KBM-7 (cell line): ENCODE results near the gene NLK.
"Not testable (repeated sequence)": the region's sequence is repeated elsewhere in the genome, so short reads cannot be mapped to it uniquely, and the experiment has no call there.

Source experiments
- DNase-seq: peaks from one replicate; pipeline ENCODE4 v3.0.0-alpha.2; 2015
- in situ Hi-C: fragments of 300-500 bp; cut with MboI; formaldehyde crosslinking; loops from 2 replicates; pipeline ENCODE4 v1.14.3; 2020; ENCODE audit warnings: low sequenced_read_pairs, low pct_unique_long_range_greater_than_20kb, mixed read lengths

NLK gene

DNA sequence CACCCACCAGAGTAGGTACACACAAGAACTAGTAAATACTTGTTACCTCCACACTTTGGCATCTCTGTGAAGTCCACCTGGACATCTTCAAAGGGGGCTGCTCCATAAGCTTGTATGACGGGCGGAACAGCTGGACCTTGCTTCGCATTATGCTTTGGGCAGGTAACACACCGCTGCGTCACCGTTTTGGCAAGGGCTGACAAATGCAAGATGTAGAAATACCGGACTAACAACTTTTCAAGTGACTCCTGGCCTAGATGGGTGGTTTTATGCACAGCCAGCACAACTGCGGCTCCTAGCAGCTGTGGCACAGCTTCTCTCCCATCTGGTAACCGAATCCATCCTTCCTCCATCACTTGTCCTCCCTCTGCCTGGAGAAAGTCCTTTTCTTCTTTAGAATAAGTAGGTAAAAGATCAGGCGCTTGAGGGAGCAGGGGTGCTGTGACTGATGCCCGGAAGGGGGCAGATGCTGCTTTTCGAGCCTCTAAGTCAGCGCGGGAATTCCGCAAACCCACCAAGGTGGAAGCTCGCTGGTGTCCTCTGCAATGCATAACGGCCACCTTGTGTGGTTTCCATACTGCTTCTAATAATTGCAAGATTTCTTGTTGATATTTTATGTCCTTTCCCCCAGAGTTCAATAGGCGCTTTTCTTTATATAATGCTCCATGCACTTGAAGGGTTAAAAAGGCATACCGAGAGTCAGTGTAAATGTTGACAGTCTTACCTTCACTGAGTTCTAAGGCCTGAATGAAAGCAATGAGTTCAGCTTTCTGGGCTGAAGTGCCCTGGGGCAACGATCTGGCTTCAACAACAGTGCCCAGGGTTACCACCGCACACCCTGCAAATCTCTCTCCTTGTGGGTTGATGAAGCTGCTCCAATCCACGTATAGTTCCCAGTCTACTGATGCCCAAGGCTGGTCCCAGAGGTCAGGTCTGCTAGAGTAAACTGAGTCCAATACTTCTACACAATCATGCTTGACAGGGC is 191.7 kb downstream of the NLK start:
- DNase-seq, result not testable (repeated sequence)
- in situ Hi-C loops, result loop anchor here (25.0 kb wide), 1 partner anchor 447 kb away; no protein-coding TSS in a partner anchor

DNA sequence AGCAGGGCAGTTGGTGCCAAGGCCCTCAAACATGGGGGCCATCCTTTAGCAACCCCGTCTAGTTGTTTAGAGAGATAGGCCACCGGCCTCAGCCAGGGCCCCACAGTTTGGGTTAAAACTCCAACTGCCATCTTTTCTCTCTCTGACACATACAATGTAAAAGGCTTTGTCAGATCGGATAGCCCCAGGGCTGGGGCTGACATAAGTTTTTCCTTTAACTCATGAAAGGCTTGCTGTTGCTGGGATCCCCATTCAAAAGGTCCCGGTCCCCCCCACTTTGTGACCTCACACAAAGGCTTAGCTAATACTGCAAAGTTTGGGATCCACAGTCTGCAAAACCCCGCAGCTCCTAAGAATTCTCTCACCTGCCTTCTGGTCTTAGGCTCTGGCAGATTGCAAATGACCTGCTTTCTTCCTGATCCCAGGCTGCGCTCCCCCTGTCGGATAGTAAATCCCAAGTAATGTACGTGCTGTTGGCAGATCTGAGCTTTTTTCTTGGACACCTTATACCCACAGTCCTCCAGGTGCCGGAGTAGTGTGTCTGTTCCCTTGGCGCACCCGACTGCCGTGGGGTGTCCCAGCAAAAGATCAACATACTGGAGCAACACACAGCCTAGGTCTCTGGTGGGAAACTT is 192.7 kb downstream of the NLK start:
- DNase-seq, result not testable (repeated sequence)
- in situ Hi-C loops, result loop anchor here (25.0 kb wide), 1 partner anchor 448 kb away; no protein-coding TSS in a partner anchor

DNA sequence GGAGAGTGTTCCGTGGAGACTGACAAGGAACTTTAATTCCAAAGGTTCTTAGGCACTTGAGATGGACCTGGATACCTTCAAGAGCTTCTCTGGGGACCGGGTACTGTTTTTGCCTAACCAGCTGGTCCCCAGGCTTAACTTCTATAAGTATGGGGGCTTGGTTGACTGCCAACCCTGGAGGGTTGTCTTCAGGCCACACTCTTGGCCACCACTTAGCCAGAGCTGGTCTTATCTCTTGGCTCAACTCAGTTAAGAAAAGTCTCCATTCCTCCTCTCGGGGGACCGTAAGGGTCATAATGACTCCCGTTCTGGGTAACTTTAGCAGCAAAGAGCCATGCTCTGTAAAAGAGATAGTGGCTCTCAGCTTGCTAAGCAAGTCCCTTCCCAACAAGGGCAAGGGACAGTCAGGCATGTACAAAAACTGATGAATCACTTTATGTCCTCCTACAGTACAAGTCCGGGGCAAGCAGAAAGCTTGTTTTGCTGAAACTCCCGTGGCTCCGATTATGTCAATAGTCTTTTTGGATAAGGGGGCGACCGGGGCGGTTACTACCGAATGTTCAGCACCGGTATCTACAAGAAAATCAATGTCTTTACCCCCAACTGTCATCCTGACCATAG is 193.7 kb downstream of the NLK start:
- in situ Hi-C loops, result loop anchor here (25.0 kb wide), 1 partner anchor 449 kb away; no protein-coding TSS in a partner anchor
- DNase-seq, result not testable (repeated sequence)

DNA sequence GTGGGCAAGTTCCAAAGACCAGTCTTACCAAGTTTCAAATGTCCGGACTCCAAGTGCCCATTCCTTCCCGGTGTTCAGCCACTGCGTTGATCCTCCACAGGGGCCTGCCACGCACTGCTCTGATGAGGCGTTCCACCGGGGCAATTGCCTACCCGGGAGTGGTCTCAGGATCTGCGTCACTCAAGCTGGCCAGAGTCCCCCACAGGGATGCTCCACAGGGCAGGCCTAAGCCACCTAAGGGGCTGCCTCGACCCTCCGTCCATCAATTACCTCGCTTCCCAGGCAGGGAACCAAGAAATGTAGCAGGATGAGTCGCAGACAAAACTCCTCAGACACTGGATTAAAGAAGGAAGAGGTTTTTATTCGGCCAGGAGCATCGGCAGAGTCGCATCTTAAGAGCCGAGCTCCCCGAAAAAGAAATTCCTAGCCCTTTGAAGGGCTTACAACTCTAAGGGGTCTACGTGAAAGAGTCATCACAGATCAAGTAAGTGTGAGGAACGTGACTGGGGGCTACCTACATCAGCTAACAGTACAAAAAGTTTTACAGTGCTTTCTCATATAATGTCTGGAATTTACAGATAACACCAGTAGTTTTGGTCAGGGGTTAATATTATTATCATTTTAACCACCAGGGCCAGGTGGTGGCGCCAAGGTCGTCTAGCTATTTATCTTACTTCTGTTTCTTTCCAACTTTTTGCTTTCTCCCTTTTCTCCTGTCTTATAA is 196.2 kb downstream of the NLK start:
- not testable (repeated sequence) for DNase-seq
- in situ Hi-C loops, result loop anchor here (25.0 kb wide), 1 partner anchor 451 kb away; no protein-coding TSS in a partner anchor

DNA sequence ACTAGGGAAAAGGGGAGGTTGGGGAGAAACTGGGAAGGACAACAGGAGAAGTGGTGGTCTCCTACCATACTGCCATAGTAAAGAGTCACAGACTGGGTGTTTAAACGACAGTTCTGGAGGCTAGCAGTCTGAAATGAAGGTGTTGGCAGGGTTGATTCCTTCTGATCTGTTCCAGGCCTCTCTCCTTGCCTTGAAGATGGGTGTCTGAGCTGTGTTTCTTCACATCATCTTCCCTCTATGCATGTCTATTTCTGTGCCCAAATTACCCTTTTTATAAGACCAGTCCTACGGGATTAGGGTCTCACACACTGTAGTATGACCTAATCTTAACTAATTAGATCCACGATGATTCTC is 196.8 kb downstream of the NLK start:
- DNase-seq, result no peak
- in situ Hi-C loops, result loop anchor here (25.0 kb wide), 1 partner anchor 452 kb away; no protein-coding TSS in a partner anchor

DNA sequence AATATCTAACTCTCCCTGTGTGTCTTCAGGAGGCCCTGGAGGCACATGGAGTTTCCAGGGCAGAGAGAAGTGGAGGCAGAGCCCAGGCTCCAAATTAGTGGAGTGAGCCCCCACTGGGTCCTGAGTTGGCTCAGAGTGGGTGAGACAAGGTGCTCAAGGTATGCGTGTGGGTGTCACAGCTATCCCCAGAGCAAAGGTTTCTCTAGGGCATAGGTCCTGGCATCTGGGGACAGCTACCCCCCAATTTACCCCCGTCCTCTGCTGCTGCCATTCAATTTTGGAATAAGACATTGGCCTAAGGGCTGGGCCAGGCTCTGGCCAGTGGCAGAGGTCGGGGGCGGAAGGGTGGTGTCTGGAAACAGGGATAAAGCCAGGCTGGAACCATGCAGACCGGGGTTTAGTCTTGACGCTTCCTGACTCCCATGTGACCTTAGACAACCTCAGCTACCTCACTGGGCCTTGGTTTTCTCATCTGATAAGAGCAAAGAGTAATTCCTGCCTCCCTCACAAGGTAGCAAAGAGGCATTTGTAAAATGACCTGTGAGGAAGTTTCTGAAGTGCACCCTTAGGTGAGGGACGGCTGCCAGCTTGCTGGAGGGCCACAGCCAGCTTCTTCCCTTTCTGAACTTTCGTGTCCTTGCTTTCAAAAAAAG is 198.3 kb downstream of the NLK start:
- DNase-seq, result no peak
- in situ Hi-C loops, result loop anchor here (25.0 kb wide), 1 partner anchor 454 kb away; no protein-coding TSS in a partner anchor

DNA sequence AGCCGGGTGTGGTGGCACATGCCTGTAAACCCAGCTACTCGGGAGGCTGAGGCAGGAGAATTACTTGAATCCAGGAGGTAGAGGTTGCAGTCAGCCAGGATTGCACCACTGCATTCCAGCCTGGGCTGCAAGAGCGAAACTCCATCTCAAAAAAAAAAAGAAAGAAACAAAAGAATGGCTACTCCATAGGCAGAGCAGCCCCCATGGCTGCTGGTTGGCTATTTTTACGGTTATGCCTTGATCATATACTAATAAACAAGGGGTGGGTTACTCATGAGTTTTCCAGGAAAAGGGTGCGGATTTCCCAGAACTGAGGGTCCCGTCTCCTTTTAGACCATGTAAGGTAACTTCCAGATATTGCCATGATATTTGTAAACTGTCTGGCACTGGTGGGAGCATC is 200.3 kb downstream of the NLK start:
- no peak for DNase-seq
- in situ Hi-C loops, result loop anchor here (25.0 kb wide), 1 partner anchor 455 kb away; no protein-coding TSS in a partner anchor

DNA sequence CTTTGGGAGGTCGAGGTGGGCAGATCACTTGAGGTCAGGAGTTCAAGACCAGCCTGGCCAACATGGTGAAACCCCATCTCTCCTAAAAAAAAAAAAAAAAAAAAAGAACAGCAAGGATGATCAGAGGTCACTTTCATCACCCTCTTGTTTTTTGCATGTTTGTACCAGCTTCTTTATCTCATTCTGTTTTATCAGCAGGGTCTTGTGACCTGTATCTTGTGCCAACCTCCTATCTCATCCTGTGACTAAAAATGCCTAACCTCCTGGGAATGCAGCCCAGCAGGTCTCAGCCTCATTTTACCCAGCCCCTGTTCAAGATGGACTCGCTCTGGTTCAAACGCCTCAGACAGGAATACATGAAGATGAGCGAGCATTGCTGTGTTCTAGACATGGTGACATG is 200.8 kb downstream of the NLK start:
- in situ Hi-C loops, result loop anchor here (25.0 kb wide), 1 partner anchor 456 kb away; no protein-coding TSS in a partner anchor
- DNase-seq, result not testable (repeated sequence)

DNA sequence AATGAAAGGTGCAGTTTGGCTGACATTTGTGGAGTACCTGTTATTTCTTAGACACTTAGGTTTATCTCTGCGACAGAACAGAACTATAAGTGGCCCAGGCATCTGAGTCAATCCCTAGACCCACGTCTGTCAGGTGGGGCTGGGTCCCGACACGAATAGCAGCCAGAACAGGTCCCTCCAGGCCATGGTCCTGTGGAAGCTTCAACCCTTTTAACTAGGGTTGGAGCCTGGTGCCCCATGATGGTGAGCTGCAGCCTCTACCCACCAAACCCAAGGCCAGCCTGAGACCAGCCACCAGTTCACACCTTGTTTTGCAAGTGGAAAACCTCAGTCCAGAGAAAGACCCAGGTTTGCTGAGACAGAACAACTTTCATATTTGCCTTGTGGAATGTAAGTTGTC is 202.0 kb downstream of the NLK start:
- in situ Hi-C loops, result loop anchor here (25.0 kb wide), 1 partner anchor 457 kb away; no protein-coding TSS in a partner anchor
- no peak for DNase-seq
